Body of pancreas (tissue), 4 donors: ENCODE data around the gene SMG5.

Experiments used
- POLR2A ChIP-seq, 3 donors: fragments of 450-650 bp; IDR thresholded peaks; one replicate each; pipeline ENCODE4 v1.6.1; 2016; ENCODE audit warnings: antibody characterized with exemption in 3 of 3, mild to moderate bottlenecking in 2 of 3
- TF ChIP-seq, protein P1 (sequence below), 7 experiments: fragments of 450-650 bp in 4 of 7; fragments of 200-600 bp in 3 of 7; sonication (generic) in 3 of 7; IDR thresholded peaks; one replicate each; pipeline ENCODE4 v1.5.1; 2016 to 2019; ENCODE audit warnings: antibody characterized with exemption in 7 of 7

GRCh38 chr1:156217871-156218270 is 64.8 kb downstream of the SMG5 start:
- TF ChIP-seq, protein P1, sequence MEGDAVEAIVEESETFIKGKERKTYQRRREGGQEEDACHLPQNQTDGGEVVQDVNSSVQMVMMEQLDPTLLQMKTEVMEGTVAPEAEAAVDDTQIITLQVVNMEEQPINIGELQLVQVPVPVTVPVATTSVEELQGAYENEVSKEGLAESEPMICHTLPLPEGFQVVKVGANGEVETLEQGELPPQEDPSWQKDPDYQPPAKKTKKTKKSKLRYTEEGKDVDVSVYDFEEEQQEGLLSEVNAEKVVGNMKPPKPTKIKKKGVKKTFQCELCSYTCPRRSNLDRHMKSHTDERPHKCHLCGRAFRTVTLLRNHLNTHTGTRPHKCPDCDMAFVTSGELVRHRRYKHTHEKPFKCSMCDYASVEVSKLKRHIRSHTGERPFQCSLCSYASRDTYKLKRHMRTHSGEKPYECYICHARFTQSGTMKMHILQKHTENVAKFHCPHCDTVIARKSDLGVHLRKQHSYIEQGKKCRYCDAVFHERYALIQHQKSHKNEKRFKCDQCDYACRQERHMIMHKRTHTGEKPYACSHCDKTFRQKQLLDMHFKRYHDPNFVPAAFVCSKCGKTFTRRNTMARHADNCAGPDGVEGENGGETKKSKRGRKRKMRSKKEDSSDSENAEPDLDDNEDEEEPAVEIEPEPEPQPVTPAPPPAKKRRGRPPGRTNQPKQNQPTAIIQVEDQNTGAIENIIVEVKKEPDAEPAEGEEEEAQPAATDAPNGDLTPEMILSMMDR (IDR thresholded peaks at IDR 0.05), result no peak
- no peak for TF ChIP-seq POLR2A (IDR thresholded peaks at IDR 0.05)
